Peyer's patch (tissue), 4 donors: Measurements from ENCODE around the gene SYNPO2.

Source experiments
- CTCF ChIP-seq, 6 experiments: fragments of 450-650 bp in 4 of 6; fragments of 200-600 bp in 2 of 6; sonication (generic) in 1 of 6; IDR thresholded peaks; one replicate each; pipeline ENCODE4 v1.5.1; 2017 to 2019; ENCODE audit warnings: antibody characterized with exemption in 6 of 6, mild to moderate bottlenecking in 3 of 6, moderate library complexity in 1 of 6
- POLR2A ChIP-seq, 2 donors: fragments of 450-650 bp; IDR thresholded peaks; one replicate each; pipeline ENCODE4 v1.5.1; 2017; ENCODE audit warnings: antibody characterized with exemption in 2 of 2, mild to moderate bottlenecking in 2 of 2, moderate library complexity in 2 of 2

GRCh38 chr4:118857760-118858159 is 30.9 kb upstream of the SYNPO2 start:
- TF ChIP-seq CTCF (IDR thresholded peaks at IDR 0.05) (no peak), POLR2A (IDR thresholded peaks at IDR 0.05) (no peak)
